ENCODE results near the gene CHGA.

The CHGA gene

GRCh38 chr14:92922883-92923743, at the start of gene CHGA:
Gene CHGA, plus strand, starts transcription at chr14:92923150. Its CDS starts 210 bp downstream, at chr14:92923360.
- Mint-ChIP-seq H3K9me3 (no peaks in the 10 kb centered on the region), H3K4me3 (no peak within 1 kb of the TSS), H3K36me3 (ENCODE audit: insufficient read depth) (peaks cover 11% of the 10 kb centered on the region), H3K4me1 (no peaks in the 10 kb centered on the region), H3K27ac (ENCODE audit: low read depth) (peak within 1 kb of the TSS; percentile 41), H3K27me3 (peaks cover 59% of the 10 kb centered on the region)
- DNase-seq (ENCODE audit: low spot score in 2 of 2), result peak in 1 of 2 donors; percentile 19
- peak; percentile 28 for ATAC-seq (replicated peaks; ENCODE audit: extremely low read depth, poor library complexity, severe bottlenecking)

- no peaks in the 10 kb centered on the region for H3K9me3 Mint-ChIP-seq
- peaks cover 37% of the 10 kb centered on the region for H3K27me3 Mint-ChIP-seq
- no peak overlapping the region for H3K27ac Mint-ChIP-seq (ENCODE audit: low read depth)
- H3K36me3 Mint-ChIP-seq (ENCODE audit: insufficient read depth), result peaks cover 2% of the 10 kb centered on the region
- DNase-seq (ENCODE audit: low spot score in 2 of 2) (no peak), ATAC-seq (replicated peaks; ENCODE audit: extremely low read depth, poor library complexity, severe bottlenecking) (no peak)
- no peak overlapping the region for H3K4me3 Mint-ChIP-seq
- H3K4me1 Mint-ChIP-seq, result no peaks in the 10 kb centered on the region
These were observed 47.8 kb upstream of the CHGA start for GRCh38 chr14:92874962-92875661.

- no peaks in the 10 kb centered on the region for H3K9me3 Mint-ChIP-seq
- H3K4me1 Mint-ChIP-seq, result no peaks in the 10 kb centered on the region
- DNase-seq (ENCODE audit: low spot score in 2 of 2), result no peak
- H3K36me3 Mint-ChIP-seq (ENCODE audit: insufficient read depth), result peaks cover 2% of the 10 kb centered on the region
- H3K27ac Mint-ChIP-seq (ENCODE audit: low read depth), result no peak overlapping the region
- H3K4me3 Mint-ChIP-seq, result no peak overlapping the region
- H3K27me3 Mint-ChIP-seq, result peaks cover 59% of the 10 kb centered on the region
- ATAC-seq (replicated peaks; ENCODE audit: extremely low read depth, poor library complexity, severe bottlenecking), result no peak
These were observed 45.1 kb upstream of the CHGA start for GRCh38 chr14:92877757-92878431.

- Mint-ChIP-seq H3K9me3 (no peaks in the 10 kb centered on the region), H3K36me3 (ENCODE audit: insufficient read depth) (peaks cover 2% of the 10 kb centered on the region), H3K27me3 (peaks cover 73% of the 10 kb centered on the region), H3K4me3 (no peak overlapping the region), H3K4me1 (no peaks in the 10 kb centered on the region), H3K27ac (ENCODE audit: low read depth) (no peak overlapping the region)
- ATAC-seq (replicated peaks; ENCODE audit: extremely low read depth, poor library complexity, severe bottlenecking) (no peak), DNase-seq (ENCODE audit: low spot score in 2 of 2) (no peak)
These were observed 42.6 kb upstream of the CHGA start for GRCh38 chr14:92880351-92880750.

- Mint-ChIP-seq H3K27ac (ENCODE audit: low read depth) (no peak overlapping the region), H3K4me1 (no peaks in the 10 kb centered on the region), H3K36me3 (ENCODE audit: insufficient read depth) (peaks cover 2% of the 10 kb centered on the region), H3K27me3 (peaks cover 78% of the 10 kb centered on the region), H3K9me3 (no peaks in the 10 kb centered on the region), H3K4me3 (no peak overlapping the region)
- no peak for ATAC-seq (replicated peaks; ENCODE audit: extremely low read depth, poor library complexity, severe bottlenecking)
- no peak for DNase-seq (ENCODE audit: low spot score in 2 of 2)
These were observed 42.1 kb upstream of the CHGA start for GRCh38 chr14:92880851-92881250.

GRCh38 chr14:92883066-92883465, 39.9 kb upstream of the CHGA start:
- H3K9me3 Mint-ChIP-seq, result no peaks in the 10 kb centered on the region
- peaks cover 60% of the 10 kb centered on the region for H3K27me3 Mint-ChIP-seq
- no peaks in the 10 kb centered on the region for H3K36me3 Mint-ChIP-seq (ENCODE audit: insufficient read depth)
- no peak for DNase-seq (ENCODE audit: low spot score in 2 of 2)
- H3K27ac Mint-ChIP-seq (ENCODE audit: low read depth), result no peak overlapping the region
- no peak for ATAC-seq (replicated peaks; ENCODE audit: extremely low read depth, poor library complexity, severe bottlenecking)
- H3K4me3 Mint-ChIP-seq, result no peak overlapping the region
- no peaks in the 10 kb centered on the region for H3K4me1 Mint-ChIP-seq

GRCh38 chr14:92884410-92884809, 38.5 kb upstream of the CHGA start:
- Mint-ChIP-seq H3K27me3 (peaks cover 50% of the 10 kb centered on the region), H3K27ac (ENCODE audit: low read depth) (no peak overlapping the region), H3K4me3 (no peak overlapping the region), H3K9me3 (no peaks in the 10 kb centered on the region), H3K4me1 (no peaks in the 10 kb centered on the region), H3K36me3 (ENCODE audit: insufficient read depth) (no peaks in the 10 kb centered on the region)
- DNase-seq (ENCODE audit: low spot score in 2 of 2) (no peak), ATAC-seq (replicated peaks; ENCODE audit: extremely low read depth, poor library complexity, severe bottlenecking) (no peak)

GRCh38 chr14:92885279-92886061, 37.5 kb upstream of the CHGA start:
- no peak overlapping the region for H3K4me3 Mint-ChIP-seq
- H3K27ac Mint-ChIP-seq (ENCODE audit: low read depth), result no peak overlapping the region
- H3K27me3 Mint-ChIP-seq, result peaks cover 39% of the 10 kb centered on the region

GRCh38 chr14:92886337-92886736, 36.6 kb upstream of the CHGA start:
- DNase-seq (ENCODE audit: low spot score in 2 of 2), result no peak
- no peak overlapping the region for H3K4me3 Mint-ChIP-seq
- H3K27me3 Mint-ChIP-seq, result peaks cover 31% of the 10 kb centered on the region
- H3K27ac Mint-ChIP-seq (ENCODE audit: low read depth), result no peak overlapping the region
- no peak for ATAC-seq (replicated peaks; ENCODE audit: extremely low read depth, poor library complexity, severe bottlenecking)
- no peaks in the 10 kb centered on the region for H3K4me1 Mint-ChIP-seq
- no peaks in the 10 kb centered on the region for H3K9me3 Mint-ChIP-seq
- H3K36me3 Mint-ChIP-seq (ENCODE audit: insufficient read depth), result no peaks in the 10 kb centered on the region

More at GRCh38 chr14:92885279-92886061, 37.5 kb upstream of the CHGA start:
- ATAC-seq (replicated peaks; ENCODE audit: extremely low read depth, poor library complexity, severe bottlenecking) (no peak), DNase-seq (ENCODE audit: low spot score in 2 of 2) (no peak)
- Mint-ChIP-seq H3K9me3 (no peaks in the 10 kb centered on the region), H3K36me3 (ENCODE audit: insufficient read depth) (no peaks in the 10 kb centered on the region), H3K4me1 (no peaks in the 10 kb centered on the region)

- Mint-ChIP-seq H3K9me3 (no peaks in the 10 kb centered on the region), H3K36me3 (ENCODE audit: insufficient read depth) (no peaks in the 10 kb centered on the region), H3K27me3 (peaks cover 23% of the 10 kb centered on the region), H3K27ac (ENCODE audit: low read depth) (no peak overlapping the region), H3K4me1 (no peaks in the 10 kb centered on the region), H3K4me3 (no peak overlapping the region)
- ATAC-seq (replicated peaks; ENCODE audit: extremely low read depth, poor library complexity, severe bottlenecking) (no peak), DNase-seq (ENCODE audit: low spot score in 2 of 2) (no peak)
These were observed 35.8 kb upstream of the CHGA start for GRCh38 chr14:92887157-92887556.

- Mint-ChIP-seq H3K27ac (ENCODE audit: low read depth) (no peak overlapping the region), H3K4me3 (no peak overlapping the region), H3K9me3 (peaks cover 6% of the 10 kb centered on the region), H3K36me3 (ENCODE audit: insufficient read depth) (no peaks in the 10 kb centered on the region), H3K4me1 (no peaks in the 10 kb centered on the region), H3K27me3 (peaks cover 22% of the 10 kb centered on the region)
- DNase-seq (ENCODE audit: low spot score in 2 of 2) (no peak), ATAC-seq (replicated peaks; ENCODE audit: extremely low read depth, poor library complexity, severe bottlenecking) (no peak)
These were observed 34.1 kb upstream of the CHGA start for GRCh38 chr14:92888896-92889295.
